ENCODE results near the gene ZNF157.

DNA sequence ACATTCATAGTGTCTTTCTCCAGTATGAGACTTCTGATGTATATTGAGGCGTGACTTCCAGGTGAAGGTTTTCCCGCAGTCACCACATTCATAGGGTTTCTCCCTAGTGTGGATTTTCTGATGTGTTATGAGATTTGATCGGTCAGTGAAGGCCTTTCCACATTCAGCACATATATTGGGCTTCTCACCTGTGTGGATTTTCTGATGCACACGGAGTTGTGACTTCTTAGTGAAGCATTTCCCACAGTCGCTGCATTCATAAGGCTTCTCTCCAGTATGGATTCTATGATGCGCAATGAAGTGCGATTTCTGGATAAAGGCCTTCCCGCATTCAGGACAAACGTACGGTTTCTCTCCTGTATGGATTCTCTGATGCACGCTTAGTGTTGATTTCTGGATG is 77.2 kb downstream of the ZNF157 start:
- TF ChIP-seq, protein P1, sequence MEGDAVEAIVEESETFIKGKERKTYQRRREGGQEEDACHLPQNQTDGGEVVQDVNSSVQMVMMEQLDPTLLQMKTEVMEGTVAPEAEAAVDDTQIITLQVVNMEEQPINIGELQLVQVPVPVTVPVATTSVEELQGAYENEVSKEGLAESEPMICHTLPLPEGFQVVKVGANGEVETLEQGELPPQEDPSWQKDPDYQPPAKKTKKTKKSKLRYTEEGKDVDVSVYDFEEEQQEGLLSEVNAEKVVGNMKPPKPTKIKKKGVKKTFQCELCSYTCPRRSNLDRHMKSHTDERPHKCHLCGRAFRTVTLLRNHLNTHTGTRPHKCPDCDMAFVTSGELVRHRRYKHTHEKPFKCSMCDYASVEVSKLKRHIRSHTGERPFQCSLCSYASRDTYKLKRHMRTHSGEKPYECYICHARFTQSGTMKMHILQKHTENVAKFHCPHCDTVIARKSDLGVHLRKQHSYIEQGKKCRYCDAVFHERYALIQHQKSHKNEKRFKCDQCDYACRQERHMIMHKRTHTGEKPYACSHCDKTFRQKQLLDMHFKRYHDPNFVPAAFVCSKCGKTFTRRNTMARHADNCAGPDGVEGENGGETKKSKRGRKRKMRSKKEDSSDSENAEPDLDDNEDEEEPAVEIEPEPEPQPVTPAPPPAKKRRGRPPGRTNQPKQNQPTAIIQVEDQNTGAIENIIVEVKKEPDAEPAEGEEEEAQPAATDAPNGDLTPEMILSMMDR (tag by site-specific recombination; IDR thresholded peaks at IDR 0.05), result no peak
- TF ChIP-seq ZNF274 (IDR thresholded peaks at IDR 0.05; ENCODE audit: low read length) (no peak), ZNF274 (tag by site-specific recombination; IDR thresholded peaks at IDR 0.05; ENCODE audit: borderline replicate concordance) (no peak), ZNF140 (tag by site-specific recombination; IDR thresholded peaks at IDR 0.05) (no peak), ZNF843 (tag by site-specific recombination; IDR thresholded peaks at IDR 0.05) (no peak), ZBTB20 (tag by site-specific recombination; IDR thresholded peaks at IDR 0.05) (no peak), ZNF416 (tag by site-specific recombination; IDR thresholded peaks at IDR 0.05) (no peak), ZNF175 (tag by site-specific recombination; IDR thresholded peaks at IDR 0.05) (no peak), ZBTB21 (tag by site-specific recombination; IDR thresholded peaks at IDR 0.05) (no peak), BCL11A (tag by site-specific recombination; IDR thresholded peaks at IDR 0.05; ENCODE audit: low read depth) (no peak), ZBTB1 (tag by site-specific recombination; IDR thresholded peaks at IDR 0.05) (no peak)
- TF ChIP-seq, protein P2, sequence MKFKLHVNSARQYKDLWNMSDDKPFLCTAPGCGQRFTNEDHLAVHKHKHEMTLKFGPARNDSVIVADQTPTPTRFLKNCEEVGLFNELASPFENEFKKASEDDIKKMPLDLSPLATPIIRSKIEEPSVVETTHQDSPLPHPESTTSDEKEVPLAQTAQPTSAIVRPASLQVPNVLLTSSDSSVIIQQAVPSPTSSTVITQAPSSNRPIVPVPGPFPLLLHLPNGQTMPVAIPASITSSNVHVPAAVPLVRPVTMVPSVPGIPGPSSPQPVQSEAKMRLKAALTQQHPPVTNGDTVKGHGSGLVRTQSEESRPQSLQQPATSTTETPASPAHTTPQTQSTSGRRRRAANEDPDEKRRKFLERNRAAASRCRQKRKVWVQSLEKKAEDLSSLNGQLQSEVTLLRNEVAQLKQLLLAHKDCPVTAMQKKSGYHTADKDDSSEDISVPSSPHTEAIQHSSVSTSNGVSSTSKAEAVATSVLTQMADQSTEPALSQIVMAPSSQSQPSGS (tag by site-specific recombination; IDR thresholded peaks at IDR 0.05; ENCODE audit: low read depth), result no peak
- TF ChIP-seq, protein P3, sequence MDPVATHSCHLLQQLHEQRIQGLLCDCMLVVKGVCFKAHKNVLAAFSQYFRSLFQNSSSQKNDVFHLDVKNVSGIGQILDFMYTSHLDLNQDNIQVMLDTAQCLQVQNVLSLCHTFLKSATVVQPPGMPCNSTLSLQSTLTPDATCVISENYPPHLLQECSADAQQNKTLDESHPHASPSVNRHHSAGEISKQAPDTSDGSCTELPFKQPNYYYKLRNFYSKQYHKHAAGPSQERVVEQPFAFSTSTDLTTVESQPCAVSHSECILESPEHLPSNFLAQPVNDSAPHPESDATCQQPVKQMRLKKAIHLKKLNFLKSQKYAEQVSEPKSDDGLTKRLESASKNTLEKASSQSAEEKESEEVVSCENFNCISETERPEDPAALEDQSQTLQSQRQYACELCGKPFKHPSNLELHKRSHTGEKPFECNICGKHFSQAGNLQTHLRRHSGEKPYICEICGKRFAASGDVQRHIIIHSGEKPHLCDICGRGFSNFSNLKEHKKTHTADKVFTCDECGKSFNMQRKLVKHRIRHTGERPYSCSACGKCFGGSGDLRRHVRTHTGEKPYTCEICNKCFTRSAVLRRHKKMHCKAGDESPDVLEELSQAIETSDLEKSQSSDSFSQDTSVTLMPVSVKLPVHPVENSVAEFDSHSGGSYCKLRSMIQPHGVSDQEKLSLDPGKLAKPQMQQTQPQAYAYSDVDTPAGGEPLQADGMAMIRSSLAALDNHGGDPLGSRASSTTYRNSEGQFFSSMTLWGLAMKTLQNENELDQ (tag by site-specific recombination; IDR thresholded peaks at IDR 0.05; ENCODE audit: low read depth), result no peak
- TF ChIP-seq, protein P4, sequence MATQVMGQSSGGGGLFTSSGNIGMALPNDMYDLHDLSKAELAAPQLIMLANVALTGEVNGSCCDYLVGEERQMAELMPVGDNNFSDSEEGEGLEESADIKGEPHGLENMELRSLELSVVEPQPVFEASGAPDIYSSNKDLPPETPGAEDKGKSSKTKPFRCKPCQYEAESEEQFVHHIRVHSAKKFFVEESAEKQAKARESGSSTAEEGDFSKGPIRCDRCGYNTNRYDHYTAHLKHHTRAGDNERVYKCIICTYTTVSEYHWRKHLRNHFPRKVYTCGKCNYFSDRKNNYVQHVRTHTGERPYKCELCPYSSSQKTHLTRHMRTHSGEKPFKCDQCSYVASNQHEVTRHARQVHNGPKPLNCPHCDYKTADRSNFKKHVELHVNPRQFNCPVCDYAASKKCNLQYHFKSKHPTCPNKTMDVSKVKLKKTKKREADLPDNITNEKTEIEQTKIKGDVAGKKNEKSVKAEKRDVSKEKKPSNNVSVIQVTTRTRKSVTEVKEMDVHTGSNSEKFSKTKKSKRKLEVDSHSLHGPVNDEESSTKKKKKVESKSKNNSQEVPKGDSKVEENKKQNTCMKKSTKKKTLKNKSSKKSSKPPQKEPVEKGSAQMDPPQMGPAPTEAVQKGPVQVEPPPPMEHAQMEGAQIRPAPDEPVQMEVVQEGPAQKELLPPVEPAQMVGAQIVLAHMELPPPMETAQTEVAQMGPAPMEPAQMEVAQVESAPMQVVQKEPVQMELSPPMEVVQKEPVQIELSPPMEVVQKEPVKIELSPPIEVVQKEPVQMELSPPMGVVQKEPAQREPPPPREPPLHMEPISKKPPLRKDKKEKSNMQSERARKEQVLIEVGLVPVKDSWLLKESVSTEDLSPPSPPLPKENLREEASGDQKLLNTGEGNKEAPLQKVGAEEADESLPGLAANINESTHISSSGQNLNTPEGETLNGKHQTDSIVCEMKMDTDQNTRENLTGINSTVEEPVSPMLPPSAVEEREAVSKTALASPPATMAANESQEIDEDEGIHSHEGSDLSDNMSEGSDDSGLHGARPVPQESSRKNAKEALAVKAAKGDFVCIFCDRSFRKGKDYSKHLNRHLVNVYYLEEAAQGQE (tag by site-specific recombination; IDR thresholded peaks at IDR 0.05), result no peak
